ENCODE measurements around the gene CTSH. TPM values are rescaled to one million over a fixed set of nuclear protein-coding genes. Genes with fewer than 3 reads are reported as not detected.

The CTSH gene
- total RNA-seq, 1 donor from 2014 or later = 5.7 TPM

DNA sequence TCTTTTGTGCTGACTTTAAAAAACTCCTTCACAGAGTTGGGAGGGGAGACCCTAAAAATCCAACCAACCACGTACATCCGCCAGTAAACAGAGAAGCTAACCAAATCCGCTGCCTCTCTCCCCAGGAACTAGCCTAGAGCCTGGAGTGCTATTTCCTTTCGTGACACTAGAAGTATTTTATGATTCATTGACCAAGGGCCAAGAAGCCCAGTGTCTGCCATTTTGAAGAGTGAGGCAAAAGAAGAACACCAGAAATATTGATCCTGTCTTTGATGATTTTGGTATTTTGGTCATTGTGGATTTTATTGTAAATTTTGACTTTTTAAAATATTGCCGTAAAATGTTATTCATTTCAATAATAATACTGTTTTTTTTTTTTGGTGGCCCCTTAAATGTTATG lies 10.5 kb upstream of the CTSH start:
- H3K27ac ChIP-seq (ENCODE audit: low read depth, low read length) = no peak overlapping the region
- Mint-ChIP-seq H3K9me3 (ENCODE audit: unreplicated experiment) (peaks cover 3% of the 10 kb centered on the region), H3K4me3 (ENCODE audit: unreplicated experiment) (no peak overlapping the region), H3K27ac (ENCODE audit: unreplicated experiment) (no peak overlapping the region), H3K4me1 (ENCODE audit: low read depth, unreplicated experiment) (peaks cover 13% of the 10 kb centered on the region), H3K27me3 (ENCODE audit: low read depth, unreplicated experiment) (peaks cover 11% of the 10 kb centered on the region), H3K36me3 (ENCODE audit: low read depth, unreplicated experiment) (no peaks in the 10 kb centered on the region)
- peaks cover 2% of the 10 kb centered on the region for H3K27me3 ChIP-seq (ENCODE audit: insufficient read depth, low read length)
- H3K79me2 ChIP-seq (ENCODE audit: insufficient read depth, low read length) = no peaks in the 10 kb centered on the region
- no peak overlapping the region for H3K9ac ChIP-seq (ENCODE audit: low read length)
- FAIRE-seq (no peak), DNase-seq (ENCODE audit: low read depth) (no peak)
- H3K4me2 ChIP-seq (ENCODE audit: low read length) = no peak overlapping the region
- H3K9me3 ChIP-seq (ENCODE audit: insufficient read depth, low read depth, low read length) = peaks cover 4% of the 10 kb centered on the region
- TF ChIP-seq EZH2 (IDR thresholded peaks at IDR 0.05; ENCODE audit: insufficient read depth, low read length) = no peak
- TF ChIP-seq, protein P1, sequence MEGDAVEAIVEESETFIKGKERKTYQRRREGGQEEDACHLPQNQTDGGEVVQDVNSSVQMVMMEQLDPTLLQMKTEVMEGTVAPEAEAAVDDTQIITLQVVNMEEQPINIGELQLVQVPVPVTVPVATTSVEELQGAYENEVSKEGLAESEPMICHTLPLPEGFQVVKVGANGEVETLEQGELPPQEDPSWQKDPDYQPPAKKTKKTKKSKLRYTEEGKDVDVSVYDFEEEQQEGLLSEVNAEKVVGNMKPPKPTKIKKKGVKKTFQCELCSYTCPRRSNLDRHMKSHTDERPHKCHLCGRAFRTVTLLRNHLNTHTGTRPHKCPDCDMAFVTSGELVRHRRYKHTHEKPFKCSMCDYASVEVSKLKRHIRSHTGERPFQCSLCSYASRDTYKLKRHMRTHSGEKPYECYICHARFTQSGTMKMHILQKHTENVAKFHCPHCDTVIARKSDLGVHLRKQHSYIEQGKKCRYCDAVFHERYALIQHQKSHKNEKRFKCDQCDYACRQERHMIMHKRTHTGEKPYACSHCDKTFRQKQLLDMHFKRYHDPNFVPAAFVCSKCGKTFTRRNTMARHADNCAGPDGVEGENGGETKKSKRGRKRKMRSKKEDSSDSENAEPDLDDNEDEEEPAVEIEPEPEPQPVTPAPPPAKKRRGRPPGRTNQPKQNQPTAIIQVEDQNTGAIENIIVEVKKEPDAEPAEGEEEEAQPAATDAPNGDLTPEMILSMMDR (IDR thresholded peaks at IDR 0.05; ENCODE audit: insufficient read depth, low read depth, low read length) = no peak
- no peaks in the 10 kb centered on the region for H3K36me3 ChIP-seq (ENCODE audit: insufficient read depth, low read length)
- no peak overlapping the region for H2AFZ ChIP-seq (ENCODE audit: low read depth, low read length)
- H3K4me1 ChIP-seq (ENCODE audit: insufficient read depth, low read length) = peaks cover 2% of the 10 kb centered on the region
- no peaks in the 10 kb centered on the region for H4K20me1 ChIP-seq (ENCODE audit: insufficient read depth, low read length)
- H3K4me3 ChIP-seq (ENCODE audit: insufficient read depth, low read depth, low read length) = no peak overlapping the region

DNA sequence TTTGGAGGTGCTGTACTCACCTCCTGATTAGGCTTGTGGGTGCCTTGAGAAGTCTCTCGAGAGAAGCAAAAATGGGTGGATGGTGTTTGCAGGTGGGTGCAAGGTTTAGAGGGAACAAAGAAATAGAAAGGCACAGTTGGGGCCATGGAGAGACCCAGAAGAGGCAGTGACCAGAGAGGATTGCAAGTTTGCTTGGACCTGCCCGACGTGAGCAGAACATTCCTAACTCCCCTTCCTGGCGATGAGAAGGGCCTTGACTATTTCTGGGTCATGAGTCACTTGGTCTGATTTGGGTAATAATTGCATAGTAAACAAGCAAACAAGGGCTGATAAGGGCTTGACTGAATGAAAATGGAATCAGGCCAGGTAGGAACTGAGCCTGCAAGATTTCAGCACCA lies 7.0 kb upstream of the CTSH start:
- no peaks in the 10 kb centered on the region for H3K36me3 ChIP-seq (ENCODE audit: insufficient read depth, low read length)
- peaks cover 22% of the 10 kb centered on the region for H3K27me3 Mint-ChIP-seq (ENCODE audit: low read depth, unreplicated experiment)
- DNase-seq (ENCODE audit: low read depth) (peak; percentile 46), FAIRE-seq (no peak)
- H3K79me2 ChIP-seq (ENCODE audit: insufficient read depth, low read length) = no peaks in the 10 kb centered on the region
- H3K36me3 Mint-ChIP-seq (ENCODE audit: low read depth, unreplicated experiment) = no peaks in the 10 kb centered on the region
- H3K4me1 ChIP-seq (ENCODE audit: insufficient read depth, low read length) = peaks cover 2% of the 10 kb centered on the region
- H2AFZ ChIP-seq (ENCODE audit: low read depth, low read length) = no peak overlapping the region
- H3K9ac ChIP-seq (ENCODE audit: low read length) = no peak overlapping the region
- peaks cover 5% of the 10 kb centered on the region for H3K27me3 ChIP-seq (ENCODE audit: insufficient read depth, low read length)
- no peaks in the 10 kb centered on the region for H4K20me1 ChIP-seq (ENCODE audit: insufficient read depth, low read length)
- H3K27ac ChIP-seq (ENCODE audit: low read depth, low read length) = no peak overlapping the region
- H3K4me3 ChIP-seq (ENCODE audit: insufficient read depth, low read depth, low read length) = no peak overlapping the region
- H3K4me1 Mint-ChIP-seq (ENCODE audit: low read depth, unreplicated experiment) = peaks cover 13% of the 10 kb centered on the region
- H3K4me3 Mint-ChIP-seq (ENCODE audit: unreplicated experiment) = no peak overlapping the region
- H3K9me3 ChIP-seq (ENCODE audit: insufficient read depth, low read depth, low read length) = no peaks in the 10 kb centered on the region
- TF ChIP-seq, protein P1 (IDR thresholded peaks at IDR 0.05; ENCODE audit: insufficient read depth, low read depth, low read length) = no peak
- no peak for TF ChIP-seq EZH2 (IDR thresholded peaks at IDR 0.05; ENCODE audit: insufficient read depth, low read length)
- peaks cover 7% of the 10 kb centered on the region for H3K9me3 Mint-ChIP-seq (ENCODE audit: unreplicated experiment)
- H3K4me2 ChIP-seq (ENCODE audit: low read length) = peak overlapping the region; percentile 17
- peak overlapping the region; percentile 2 for H3K27ac Mint-ChIP-seq (ENCODE audit: unreplicated experiment)

DNA sequence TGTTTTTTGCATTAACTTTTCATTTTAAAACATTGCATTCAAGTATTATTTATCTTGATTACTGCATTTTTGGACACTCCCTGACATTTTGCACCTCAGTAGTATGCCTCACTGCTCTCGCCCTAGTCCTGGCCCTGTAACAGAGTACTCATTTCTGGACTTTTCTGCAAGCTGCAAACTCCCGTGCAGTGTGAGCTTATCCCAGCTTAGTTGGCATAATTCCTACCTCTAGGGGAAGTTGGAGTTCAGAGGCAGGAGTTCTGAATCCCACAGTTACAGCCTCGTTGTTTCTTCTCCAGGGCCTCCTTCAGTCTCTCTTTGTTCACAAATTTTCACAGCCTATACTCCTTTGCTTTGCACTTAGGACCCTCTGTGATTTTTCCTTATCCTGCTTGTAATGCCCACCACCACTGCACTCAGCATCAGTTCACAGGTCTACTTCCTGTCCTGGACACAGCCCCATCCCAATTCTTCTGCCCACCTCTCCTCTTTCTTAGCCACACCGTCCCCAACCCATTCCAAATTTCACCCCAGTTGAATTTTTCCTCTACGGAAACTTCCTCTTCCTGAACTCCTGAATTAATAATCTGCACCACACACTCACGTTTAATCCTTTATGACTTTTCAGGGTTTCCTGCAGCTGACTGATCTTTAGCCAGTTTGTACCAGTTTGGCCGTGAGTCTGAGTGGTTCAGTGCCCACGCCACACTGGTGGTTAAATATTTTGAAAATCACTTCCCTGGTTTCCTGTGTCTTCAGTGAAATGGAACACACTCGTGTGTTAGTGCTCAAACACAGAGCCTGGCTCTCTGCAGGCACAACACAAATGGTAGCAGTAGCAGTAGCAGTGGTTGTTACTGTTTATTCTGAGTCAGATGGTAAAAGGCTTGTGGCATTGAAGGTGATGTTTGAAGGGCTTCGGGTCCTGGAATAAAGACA lies 6.3 kb upstream of the CTSH start:
- Mint-ChIP-seq H3K4me1 (ENCODE audit: low read depth, unreplicated experiment) (peaks cover 13% of the 10 kb centered on the region), H3K27me3 (ENCODE audit: low read depth, unreplicated experiment) (peaks cover 25% of the 10 kb centered on the region), H3K9me3 (ENCODE audit: unreplicated experiment) (peaks cover 7% of the 10 kb centered on the region), H3K4me3 (ENCODE audit: unreplicated experiment) (no peak overlapping the region), H3K27ac (ENCODE audit: unreplicated experiment) (peak overlapping the region; percentile 60), H3K36me3 (ENCODE audit: low read depth, unreplicated experiment) (no peaks in the 10 kb centered on the region)
- Histone ChIP-seq H3K4me1 (ENCODE audit: insufficient read depth, low read length) (peaks cover 2% of the 10 kb centered on the region), H3K4me2 (ENCODE audit: low read length) (peak overlapping the region; percentile 17), H3K9ac (ENCODE audit: low read length) (no peak overlapping the region), H3K79me2 (ENCODE audit: insufficient read depth, low read length) (no peaks in the 10 kb centered on the region), H2AFZ (ENCODE audit: low read depth, low read length) (no peak overlapping the region), H3K27ac (ENCODE audit: low read depth, low read length) (no peak overlapping the region), H4K20me1 (ENCODE audit: insufficient read depth, low read length) (no peaks in the 10 kb centered on the region), H3K27me3 (ENCODE audit: insufficient read depth, low read length) (peaks cover 5% of the 10 kb centered on the region), H3K36me3 (ENCODE audit: insufficient read depth, low read length) (no peaks in the 10 kb centered on the region), H3K9me3 (ENCODE audit: insufficient read depth, low read depth, low read length) (no peaks in the 10 kb centered on the region), H3K4me3 (ENCODE audit: insufficient read depth, low read depth, low read length) (no peak overlapping the region)
- no peak for TF ChIP-seq EZH2 (IDR thresholded peaks at IDR 0.05; ENCODE audit: insufficient read depth, low read length)
- TF ChIP-seq, protein P1 (IDR thresholded peaks at IDR 0.05; ENCODE audit: insufficient read depth, low read depth, low read length) = no peak
- FAIRE-seq (no peak), DNase-seq (ENCODE audit: low read depth) (peak; percentile 22)

Data from astrocyte (in vitro differentiated cells and primary cell).